Lung (tissue), 12 donors: ENCODE data around the gene ADIPOR1. TPM values are rescaled to one million over a fixed set of nuclear protein-coding genes. Genes with fewer than 3 reads are reported as not detected.
"Not testable (repeated sequence)": the region's sequence is repeated elsewhere in the genome, so short reads cannot be mapped to it uniquely, and the experiment has no call there.

ENCODE experiments used
- ATAC-seq: fragments of 200-7000 bp; cut with Tn5 transposase; one replicate; pipeline ENCODE4 v1.9.1; 2020; ENCODE audit warnings: moderate number of reproducible peaks; ENCODE audit not compliant: insufficient read depth, low FRiP score
- DNase-seq, 3 donors: peaks; one replicate each; pipeline ENCODE4 v3.0.0-alpha.2; 2013 to 2017
- H3K27ac ChIP-seq, 2 donors: one replicate each; pipeline ENCODE4 v1.5.1; 2013; ENCODE audit warnings: mild to moderate bottlenecking in 2 of 2, moderate library complexity in 2 of 2, control low read depth in 1 of 2, inconsistent platforms in 1 of 2, low read depth in 1 of 2, low read length in 1 of 2
- H3K27me3 ChIP-seq, 3 donors: one replicate each; pipeline ENCODE4 v1.5.1; 2013; ENCODE audit warnings: low read length in 2 of 3; ENCODE audit not compliant: control insufficient read depth in 3 of 3, insufficient read depth in 3 of 3
- H3K36me3 ChIP-seq, 4 donors: one replicate each; pipeline ENCODE4 v1.5.1; 2013; ENCODE audit warnings: low read length in 4 of 4, mild to moderate bottlenecking in 1 of 4, moderate library complexity in 1 of 4; ENCODE audit not compliant: control insufficient read depth in 4 of 4, insufficient read depth in 4 of 4
- H3K4me1 ChIP-seq, 5 donors: one replicate each; pipeline ENCODE4 v1.5.1; 2013; ENCODE audit warnings: low read length in 5 of 5, mild to moderate bottlenecking in 2 of 5, moderate library complexity in 1 of 5; ENCODE audit not compliant: control insufficient read depth in 5 of 5, insufficient read depth in 5 of 5
- H3K4me3 ChIP-seq: one replicate; pipeline ENCODE4 v1.5.1; 2013; ENCODE audit warnings: mild to moderate bottlenecking, control low read depth, moderate library complexity
- H3K9ac ChIP-seq, 2 donors: one replicate each; pipeline ENCODE4 v1.5.1; 2013; ENCODE audit warnings: low read length in 2 of 2, control low read depth in 1 of 2; ENCODE audit not compliant: insufficient read depth in 1 of 2
- H3K9me3 ChIP-seq, 4 donors: one replicate each; pipeline ENCODE4 v1.5.1; 2013; ENCODE audit warnings: low read length in 3 of 4, mild to moderate bottlenecking in 1 of 4, moderate library complexity in 1 of 4; ENCODE audit not compliant: control insufficient read depth in 4 of 4, insufficient read depth in 3 of 4
- WGBS, 2 donors: extraction: QIAGEN DNeasy Blood & Tissue Kit; methylation state at CpG; one replicate each; pipeline ENCODE4 v1.1.7; 2013; 5-methylcytosine and 5-hydroxymethylcytosine counted together
- polyA plus RNA-seq, 2 donors: library from polyadenylated mRNA; stranded (reverse); fragments of 200-250 nt; gene quantifications; one replicate each; pipeline ENCODE4 v1.2.1, GENCODE V29; 2013
- total RNA-seq, 2 donors: library from RNA; depleted of rRNA in 1 of 2; stranded (reverse); fragments of >200 nt in 1 of 2; gene quantifications; one replicate each; pipeline ENCODE4 v1.2.1, GENCODE V29; 2014 to 2021
- TF ChIP-seq, protein P1 (sequence below): IDR thresholded peaks from 2 replicates; pipeline ENCODE4 v1.5.1; 2012; ENCODE audit warnings: mild to moderate bottlenecking; ENCODE audit errors: control extremely low read depth, extremely low read depth
- donor health status: control.
- donor health status: control.
- donor health status: Bipolar disorder and iron deficiency.
- donor health status: healthy.
- donor health status: DM: yes; HTN: yes; CAD: no.

Gene ADIPOR1
- total and polyA plus RNA-seq, 4 donors: 95.2 to 125 (median 108) TPM

DNA sequence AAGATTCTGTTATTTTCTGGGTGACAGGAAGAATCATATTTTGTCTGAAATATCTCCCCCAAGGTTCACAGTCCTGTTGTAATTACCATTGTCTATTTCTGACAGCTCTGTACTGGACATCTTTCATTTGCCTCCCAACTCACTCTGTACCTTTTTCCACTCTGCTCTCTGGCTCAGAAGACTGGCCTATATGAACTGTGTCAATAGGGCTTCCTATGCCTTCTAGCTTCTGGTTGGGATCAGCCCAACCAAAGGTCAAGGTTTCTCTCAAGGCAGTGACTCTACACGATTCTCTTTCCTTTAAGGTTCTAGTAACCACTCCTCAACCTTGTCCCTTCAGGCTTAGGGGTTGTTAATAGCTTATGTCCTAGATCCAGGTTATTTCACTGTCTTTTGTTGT lies 48.6 kb downstream of the ADIPOR1 start:
- WGBS, 2 donors: 85 to 94% methylated on average over 1 of the region's 1 CpG
- Histone ChIP-seq H3K27ac (no peak overlapping the region), H3K9me3 (no peaks in the 10 kb centered on the region), H3K27me3 (no peaks in the 10 kb centered on the region), H3K9ac (no peak overlapping the region), H3K4me3 (no peak overlapping the region), H3K36me3 (peaks cover 13 to 35% (median 32%) of the 10 kb centered on the region in 4 donors), H3K4me1 (no peaks in the 10 kb centered on the region)
- no peak for DNase-seq
- TF ChIP-seq, protein P1, sequence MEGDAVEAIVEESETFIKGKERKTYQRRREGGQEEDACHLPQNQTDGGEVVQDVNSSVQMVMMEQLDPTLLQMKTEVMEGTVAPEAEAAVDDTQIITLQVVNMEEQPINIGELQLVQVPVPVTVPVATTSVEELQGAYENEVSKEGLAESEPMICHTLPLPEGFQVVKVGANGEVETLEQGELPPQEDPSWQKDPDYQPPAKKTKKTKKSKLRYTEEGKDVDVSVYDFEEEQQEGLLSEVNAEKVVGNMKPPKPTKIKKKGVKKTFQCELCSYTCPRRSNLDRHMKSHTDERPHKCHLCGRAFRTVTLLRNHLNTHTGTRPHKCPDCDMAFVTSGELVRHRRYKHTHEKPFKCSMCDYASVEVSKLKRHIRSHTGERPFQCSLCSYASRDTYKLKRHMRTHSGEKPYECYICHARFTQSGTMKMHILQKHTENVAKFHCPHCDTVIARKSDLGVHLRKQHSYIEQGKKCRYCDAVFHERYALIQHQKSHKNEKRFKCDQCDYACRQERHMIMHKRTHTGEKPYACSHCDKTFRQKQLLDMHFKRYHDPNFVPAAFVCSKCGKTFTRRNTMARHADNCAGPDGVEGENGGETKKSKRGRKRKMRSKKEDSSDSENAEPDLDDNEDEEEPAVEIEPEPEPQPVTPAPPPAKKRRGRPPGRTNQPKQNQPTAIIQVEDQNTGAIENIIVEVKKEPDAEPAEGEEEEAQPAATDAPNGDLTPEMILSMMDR: no peak
- ATAC-seq: no peak

DNA sequence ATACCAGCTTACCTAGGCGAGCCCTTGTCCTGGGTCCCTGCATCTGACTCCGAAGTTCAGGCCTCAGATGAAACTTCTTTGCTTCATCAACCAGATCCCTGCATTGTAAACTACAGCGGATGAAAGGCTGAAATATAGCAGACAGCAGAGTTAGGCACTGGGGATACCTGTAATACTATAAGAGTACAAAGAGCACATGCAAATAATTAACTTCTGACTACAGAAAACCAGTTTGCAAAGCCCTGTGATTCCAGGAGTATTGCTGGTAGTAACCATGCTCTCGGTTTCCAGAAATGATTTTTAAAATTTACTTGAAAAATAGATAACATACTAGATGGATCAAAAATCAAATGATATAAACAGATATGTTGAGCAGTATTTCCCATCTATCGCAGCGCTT lies 49.1 kb downstream of the ADIPOR1 start:
- Histone ChIP-seq H3K36me3 (peaks cover 13 to 32% (median 30%) of the 10 kb centered on the region in 4 donors), H3K27me3 (no peaks in the 10 kb centered on the region), H3K9me3 (no peaks in the 10 kb centered on the region), H3K27ac (no peak overlapping the region), H3K4me3 (no peak overlapping the region), H3K4me1 (no peaks in the 10 kb centered on the region), H3K9ac (no peak overlapping the region)
- DNase-seq: no peak
- 96 to 98% methylated on average over 6 of the region's 6 CpGs for WGBS, 2 donors
- no peak for ATAC-seq
- TF ChIP-seq, protein P1: no peak

DNA sequence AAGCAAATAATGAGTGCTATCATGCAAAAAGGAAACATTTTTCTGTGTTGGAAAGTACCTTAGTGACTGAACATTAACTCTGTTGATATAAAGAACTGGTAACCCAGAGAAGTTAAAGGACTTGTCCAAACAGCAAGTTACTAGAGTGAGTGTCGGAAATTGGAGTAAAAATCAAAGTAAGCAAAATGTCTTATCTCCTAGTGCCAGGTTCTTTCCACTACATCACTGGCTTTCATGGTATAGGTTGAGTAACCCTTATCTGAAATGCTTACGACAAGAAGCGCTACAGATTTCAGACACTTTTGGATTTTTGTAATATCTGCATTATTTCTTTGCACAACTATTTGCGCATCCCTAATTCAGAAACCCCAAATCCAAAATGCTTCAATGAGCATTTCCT lies 52.8 kb downstream of the ADIPOR1 start:
- no peaks in the 10 kb centered on the region for H3K9me3 ChIP-seq
- H3K27ac ChIP-seq: no peak overlapping the region
- DNase-seq: peak in 2 of 3 donors; percentile 21 to 57
- TF ChIP-seq, protein P1: no peak
- peaks cover 14 to 21% (median 21%) of the 10 kb centered on the region in 4 donors for H3K36me3 ChIP-seq
- ATAC-seq: no peak
- no peak overlapping the region for H3K4me3 ChIP-seq
- no peaks in the 10 kb centered on the region for H3K27me3 ChIP-seq
- no peak overlapping the region for H3K9ac ChIP-seq
- 61 to 86% methylated on average over 4 of the region's 4 CpGs for WGBS, 2 donors
- H3K4me1 ChIP-seq: no peaks in the 10 kb centered on the region

DNA sequence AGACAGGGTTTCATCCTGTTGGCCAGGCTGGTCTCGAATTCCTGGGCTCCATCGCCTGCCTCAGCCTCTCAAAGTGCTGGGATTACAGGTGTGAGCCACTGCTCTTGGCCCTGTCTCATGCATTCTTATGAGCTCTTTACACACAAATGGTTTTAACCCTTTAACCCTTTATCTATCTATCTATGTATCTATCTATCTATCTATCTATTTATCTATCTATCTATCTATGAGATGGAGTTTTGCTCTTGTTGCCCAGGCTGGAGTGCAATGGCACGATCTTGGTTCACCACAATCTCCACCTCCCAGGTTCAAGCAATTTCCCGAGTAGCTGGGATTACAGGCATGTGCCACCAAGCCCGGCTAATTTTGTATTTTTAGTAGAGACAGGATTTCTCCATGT lies 54.3 kb downstream of the ADIPOR1 start:
- DNase-seq, H3K27me3 ChIP-seq, ATAC-seq, H3K4me3 ChIP-seq, H3K4me1 ChIP-seq, H3K9me3 ChIP-seq, H3K27ac ChIP-seq, H3K9ac ChIP-seq: not testable (repeated sequence)
- H3K36me3 ChIP-seq: peaks cover 8 to 16% (median 16%) of the 10 kb centered on the region in 4 donors
- WGBS, 2 donors: 94 to 96% methylated on average over 5 of the region's 5 CpGs
